SK-N-SH (cell line): Measurements from ENCODE around the gene HIF1A. TPM values are rescaled to one million over a fixed set of nuclear protein-coding genes. Genes with fewer than 3 reads are reported as not detected.

Source experiments
- CTCF ChIA-PET: fragments of 300-600, 350-600 bp; formaldehyde crosslinking; extraction: SDS; loops from one replicate; lab custom pipeline; 2021; lab: Yijun Ruan, JAX
- POLR2A ChIA-PET: fragments of 350-600 bp; sonication (Branson Sonifier 250); formaldehyde crosslinking; extraction: SDS; loops from one replicate; lab custom pipeline; 2020; ENCODE audit warnings: antibody characterized with exemption, inconsistent platforms; lab: Yijun Ruan, JAX
- DNase-seq: peaks from one replicate; pipeline ENCODE4 v3.0.0; 2012
- H2AFZ ChIP-seq: fragments of 200-600 bp; sonication (generic); 2 replicates; pipeline ENCODE4 v1.8.1; 2016; ENCODE audit warnings: antibody characterized with exemption, mild to moderate bottlenecking, low read depth
- H3F3A ChIP-seq: fragments of 200-600 bp; sonication (generic); replicated peaks from 2 replicates; pipeline ENCODE3; 2016; ENCODE audit warnings: antibody characterized with exemption, mild to moderate bottlenecking; ENCODE audit not compliant: insufficient read depth
- H3K27ac ChIP-seq, 2 experiments: fragments of 200-500 bp in 1 of 2; fragments of 200-600 bp in 1 of 2; sonication (Bioruptor generic) in 1 of 2; sonication (generic), shearing (Covaris generic) in 1 of 2; 2 replicates each; pipeline versions ENCODE4 v1.5.1 to v1.6.1; 2014 to 2016; ENCODE audit warnings: low read depth in 2 of 2, inconsistent platforms in 1 of 2, low read length in 1 of 2, mild to moderate bottlenecking in 1 of 2, mixed read lengths in 1 of 2
- H3K27me3 ChIP-seq: fragments of 200-600 bp; sonication (generic), shearing (Covaris generic); 2 replicates; pipeline ENCODE4 v1.6.1; 2016; ENCODE audit warnings: mixed run types; ENCODE audit not compliant: insufficient read depth
- H3K36me3 ChIP-seq, 2 experiments: fragments of 200-500 bp in 1 of 2; fragments of 200-600 bp in 1 of 2; sonication (Bioruptor generic) in 1 of 2; sonication (generic) in 1 of 2; replicated peaks in 1 of 2; 2 replicates each; pipeline versions ENCODE3 to v1.5.1; 2014 to 2016; ENCODE audit warnings: low read length in 1 of 2, mild to moderate bottlenecking in 1 of 2; ENCODE audit not compliant: insufficient read depth in 2 of 2, control insufficient read depth in 1 of 2
- H3K4me1 ChIP-seq, 2 experiments: fragments of 200-500 bp in 1 of 2; fragments of 200-600 bp in 1 of 2; sonication (Bioruptor generic) in 1 of 2; sonication (generic), shearing (Covaris generic) in 1 of 2; 2 replicates each; pipeline versions ENCODE4 v1.5.1 to v1.6.1; 2014 to 2016; ENCODE audit warnings: low read depth in 1 of 2, low read length in 1 of 2, mixed run types in 1 of 2; ENCODE audit not compliant: insufficient read depth in 2 of 2, control insufficient read depth in 1 of 2
- H3K4me2 ChIP-seq: fragments of 200-600 bp; sonication (generic), shearing (Covaris generic); 2 replicates; pipeline ENCODE4 v1.6.1; 2017; ENCODE audit warnings: mixed run types
- H3K4me3 ChIP-seq, 2 experiments: fragments of 200-500 bp in 1 of 2; fragments of 200-600 bp in 1 of 2; sonication (Bioruptor generic) in 1 of 2; sonication (generic), shearing (Covaris generic) in 1 of 2; 2 replicates each; pipeline versions ENCODE4 v1.5.1 to v1.8.1; 2014 to 2016; ENCODE audit warnings: low read depth in 2 of 2, inconsistent platforms in 1 of 2, low read length in 1 of 2, mild to moderate bottlenecking in 1 of 2, mixed read lengths in 1 of 2, moderate library complexity in 1 of 2
- H3K79me2 ChIP-seq: fragments of 200-600 bp; sonication (generic); 2 replicates; pipeline ENCODE4 v1.8.1; 2017; ENCODE audit warnings: mild to moderate bottlenecking; ENCODE audit not compliant: insufficient read depth
- H3K9ac ChIP-seq: fragments of 200-600 bp; sonication (generic); 2 replicates; pipeline ENCODE4 v1.6.1; 2017; ENCODE audit warnings: mixed run types
- H3K9me2 ChIP-seq: fragments of 200-600 bp; sonication (generic); 2 replicates; pipeline ENCODE4 v1.6.1; 2017; ENCODE audit warnings: mixed run types
- H3K9me3 ChIP-seq: fragments of 200-600 bp; sonication (generic); 2 replicates; pipeline ENCODE4 v1.6.1; 2017; ENCODE audit warnings: mixed run types, mild to moderate bottlenecking, moderate library complexity
- H4K20me1 ChIP-seq: fragments of 200-600 bp; sonication (generic); 2 replicates; pipeline ENCODE4 v1.6.1; 2017; ENCODE audit warnings: mild to moderate bottlenecking, mixed run types; ENCODE audit not compliant: insufficient read depth
- EP300 ChIP-seq, 2 experiments: IDR thresholded peaks; 2 replicates each; pipeline versions ENCODE4 v1.4.0 to v1.6.1; 2012; ENCODE audit warnings: borderline replicate concordance in 1 of 2, low read depth in 1 of 2, low read length in 1 of 2
- FOXM1 ChIP-seq: IDR thresholded peaks from 2 replicates; pipeline ENCODE4 v1.4.0; 2012; ENCODE audit warnings: low read depth, mild to moderate bottlenecking
- GABPA ChIP-seq: IDR thresholded peaks from 2 replicates; pipeline ENCODE4 v1.4.0; 2012; ENCODE audit warnings: low read depth, mild to moderate bottlenecking
- MXI1 ChIP-seq: IDR thresholded peaks from 2 replicates; pipeline ENCODE4 v1.6.1; 2012; ENCODE audit warnings: mild to moderate bottlenecking, low read depth, low read length, improper control_type of control experiment
- NFIC ChIP-seq: IDR thresholded peaks from 2 replicates; pipeline ENCODE4 v1.4.0; 2012; ENCODE audit warnings: borderline replicate concordance
- NRF1 ChIP-seq: IDR thresholded peaks from 2 replicates; pipeline ENCODE4 v1.6.1; 2012; ENCODE audit warnings: low read depth, mild to moderate bottlenecking, low read length
- RAD21 ChIP-seq: IDR thresholded peaks from 2 replicates; pipeline ENCODE4 v1.6.1; 2012; ENCODE audit warnings: mild to moderate bottlenecking, low read length
- RXRA ChIP-seq: IDR thresholded peaks from 2 replicates; pipeline ENCODE4 v1.4.0; 2012; ENCODE audit warnings: low read depth, mild to moderate bottlenecking, borderline replicate concordance
- SMC3 ChIP-seq: IDR thresholded peaks from 2 replicates; pipeline ENCODE4 v1.6.1; 2012; ENCODE audit warnings: low read depth, low read length, improper control_type of control experiment
- TAF1 ChIP-seq: IDR thresholded peaks from 2 replicates; pipeline ENCODE4 v1.6.1; 2012; ENCODE audit warnings: low read depth, mild to moderate bottlenecking, low read length, moderate library complexity, borderline replicate concordance
- TCF12 ChIP-seq: IDR thresholded peaks from 2 replicates; pipeline ENCODE4 v1.4.0; 2012
- YY1 ChIP-seq: IDR thresholded peaks from 2 replicates; pipeline ENCODE4 v1.4.0; 2012; ENCODE audit warnings: low read depth, mild to moderate bottlenecking
- WGBS: methylation state at CpG from one replicate; pipeline ENCODE4 v1.1.6; 2017; ENCODE audit warnings: low lambda C conversion rate; 5-methylcytosine and 5-hydroxymethylcytosine counted together
- polyA plus RNA-seq, 3 experiments: library from polyadenylated mRNA; depleted of rRNA; stranded (reverse); fragments of >200 nt; gene quantifications; 2 replicates each; pipeline ENCODE4 v1.2.3, GENCODE V29; 2012
- TF ChIP-seq, protein P1 (sequence below): fragments of 200-600 bp; sonication (generic); IDR thresholded peaks from 2 replicates; pipeline ENCODE4 v1.6.1; 2017; ENCODE audit warnings: antibody characterized with exemption, mild to moderate bottlenecking, moderate library complexity
- TF ChIP-seq, protein P2 (sequence below): fragments of 150-350 bp; IDR thresholded peaks from 2 replicates; pipeline ENCODE4 v1.6.1; 2017; ENCODE audit warnings: antibody characterized with exemption, low read length, low read depth, borderline replicate concordance
- TF ChIP-seq, protein P3 (sequence below): IDR thresholded peaks from 2 replicates; pipeline ENCODE4 v1.6.1; 2012; ENCODE audit warnings: mild to moderate bottlenecking, low read depth, low read length, moderate library complexity
- TF ChIP-seq, protein P4 (sequence below): IDR thresholded peaks from 2 replicates; pipeline ENCODE4 v1.4.0; 2012; ENCODE audit warnings: low read depth, borderline replicate concordance
- TF ChIP-seq, protein P5 (sequence below): IDR thresholded peaks from 2 replicates; pipeline ENCODE4; 2012

The HIF1A gene
- polyA plus RNA-seq, 1 of the 3 experiments (the other 2 are of a cell fraction): 20.8 TPM

DNA sequence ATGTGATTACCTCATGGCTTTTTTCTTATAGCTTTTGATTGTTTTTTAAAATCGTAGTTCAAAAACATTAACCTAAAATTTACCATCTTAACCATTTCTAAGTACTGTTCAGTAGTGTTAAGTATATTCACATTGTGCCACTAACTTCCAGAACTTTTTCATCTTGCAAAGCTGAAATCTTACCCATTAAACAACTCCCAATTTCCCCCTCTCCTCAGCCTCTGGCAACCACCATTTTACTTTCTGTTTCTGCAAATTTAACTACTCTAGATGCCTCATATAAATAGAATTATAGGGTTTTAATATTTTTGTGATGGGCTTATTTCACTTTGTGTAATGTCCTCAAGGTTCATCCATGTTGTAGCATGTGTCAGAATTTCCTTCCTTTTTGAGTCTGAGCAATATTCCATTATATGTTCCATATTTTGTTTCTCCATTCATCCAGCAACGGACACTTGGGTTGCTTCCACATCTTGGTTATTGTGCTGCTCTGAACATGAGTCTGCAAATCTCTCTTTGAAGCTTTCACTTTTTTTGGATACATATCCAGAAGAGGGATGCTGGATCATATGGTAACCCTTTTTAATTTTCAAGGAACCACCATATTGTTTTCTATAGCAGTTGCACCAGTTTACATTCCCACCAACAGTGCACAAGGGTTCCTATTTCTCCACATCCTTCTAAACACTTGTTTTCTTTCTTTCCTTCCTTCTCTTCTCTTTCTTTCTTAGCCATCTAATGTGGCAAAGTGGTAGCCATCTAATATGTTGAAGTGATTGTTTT lies 5.0 kb downstream of the HIF1A start:
- H3F3A ChIP-seq: peaks cover 14% of the 10 kb centered on the region
- no peak overlapping the region for H3K9ac ChIP-seq
- no peak overlapping the region for H3K27ac ChIP-seq
- H3K79me2 ChIP-seq: peaks cover 98% of the 10 kb centered on the region
- DNase-seq: no peak
- CTCF ChIA-PET: interaction anchor here (0.8 to 3.7 kb wide), 7 partner anchors 20 to 230 kb away, joined by 3 to 17 read pairs (median 5); no protein-coding TSS in a partner anchor
- peaks cover 0 to 28% of the 10 kb centered on the region in 2 experiments; a peak in 3 of 4 replicates for H3K4me1 ChIP-seq
- H4K20me1 ChIP-seq: peaks cover 91% of the 10 kb centered on the region
- H3K36me3 ChIP-seq: peaks cover 0 to 10% of the 10 kb centered on the region in 2 experiments
- H3K27me3 ChIP-seq: no peaks in the 10 kb centered on the region
- peak overlapping the region; percentile 37; the same call in 1 of the 2 replicates for H3K4me2 ChIP-seq
- WGBS: 65% methylated on average over 2 of the region's 2 CpGs
- POLR2A ChIA-PET: no interaction called here
- H3K4me3 ChIP-seq: no peak overlapping the region
- TF ChIP-seq, protein P1, sequence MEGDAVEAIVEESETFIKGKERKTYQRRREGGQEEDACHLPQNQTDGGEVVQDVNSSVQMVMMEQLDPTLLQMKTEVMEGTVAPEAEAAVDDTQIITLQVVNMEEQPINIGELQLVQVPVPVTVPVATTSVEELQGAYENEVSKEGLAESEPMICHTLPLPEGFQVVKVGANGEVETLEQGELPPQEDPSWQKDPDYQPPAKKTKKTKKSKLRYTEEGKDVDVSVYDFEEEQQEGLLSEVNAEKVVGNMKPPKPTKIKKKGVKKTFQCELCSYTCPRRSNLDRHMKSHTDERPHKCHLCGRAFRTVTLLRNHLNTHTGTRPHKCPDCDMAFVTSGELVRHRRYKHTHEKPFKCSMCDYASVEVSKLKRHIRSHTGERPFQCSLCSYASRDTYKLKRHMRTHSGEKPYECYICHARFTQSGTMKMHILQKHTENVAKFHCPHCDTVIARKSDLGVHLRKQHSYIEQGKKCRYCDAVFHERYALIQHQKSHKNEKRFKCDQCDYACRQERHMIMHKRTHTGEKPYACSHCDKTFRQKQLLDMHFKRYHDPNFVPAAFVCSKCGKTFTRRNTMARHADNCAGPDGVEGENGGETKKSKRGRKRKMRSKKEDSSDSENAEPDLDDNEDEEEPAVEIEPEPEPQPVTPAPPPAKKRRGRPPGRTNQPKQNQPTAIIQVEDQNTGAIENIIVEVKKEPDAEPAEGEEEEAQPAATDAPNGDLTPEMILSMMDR: no peak
- TF ChIP-seq, protein P2, sequence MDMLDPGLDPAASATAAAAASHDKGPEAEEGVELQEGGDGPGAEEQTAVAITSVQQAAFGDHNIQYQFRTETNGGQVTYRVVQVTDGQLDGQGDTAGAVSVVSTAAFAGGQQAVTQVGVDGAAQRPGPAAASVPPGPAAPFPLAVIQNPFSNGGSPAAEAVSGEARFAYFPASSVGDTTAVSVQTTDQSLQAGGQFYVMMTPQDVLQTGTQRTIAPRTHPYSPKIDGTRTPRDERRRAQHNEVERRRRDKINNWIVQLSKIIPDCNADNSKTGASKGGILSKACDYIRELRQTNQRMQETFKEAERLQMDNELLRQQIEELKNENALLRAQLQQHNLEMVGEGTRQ: no peak
- TF ChIP-seq, protein P3, sequence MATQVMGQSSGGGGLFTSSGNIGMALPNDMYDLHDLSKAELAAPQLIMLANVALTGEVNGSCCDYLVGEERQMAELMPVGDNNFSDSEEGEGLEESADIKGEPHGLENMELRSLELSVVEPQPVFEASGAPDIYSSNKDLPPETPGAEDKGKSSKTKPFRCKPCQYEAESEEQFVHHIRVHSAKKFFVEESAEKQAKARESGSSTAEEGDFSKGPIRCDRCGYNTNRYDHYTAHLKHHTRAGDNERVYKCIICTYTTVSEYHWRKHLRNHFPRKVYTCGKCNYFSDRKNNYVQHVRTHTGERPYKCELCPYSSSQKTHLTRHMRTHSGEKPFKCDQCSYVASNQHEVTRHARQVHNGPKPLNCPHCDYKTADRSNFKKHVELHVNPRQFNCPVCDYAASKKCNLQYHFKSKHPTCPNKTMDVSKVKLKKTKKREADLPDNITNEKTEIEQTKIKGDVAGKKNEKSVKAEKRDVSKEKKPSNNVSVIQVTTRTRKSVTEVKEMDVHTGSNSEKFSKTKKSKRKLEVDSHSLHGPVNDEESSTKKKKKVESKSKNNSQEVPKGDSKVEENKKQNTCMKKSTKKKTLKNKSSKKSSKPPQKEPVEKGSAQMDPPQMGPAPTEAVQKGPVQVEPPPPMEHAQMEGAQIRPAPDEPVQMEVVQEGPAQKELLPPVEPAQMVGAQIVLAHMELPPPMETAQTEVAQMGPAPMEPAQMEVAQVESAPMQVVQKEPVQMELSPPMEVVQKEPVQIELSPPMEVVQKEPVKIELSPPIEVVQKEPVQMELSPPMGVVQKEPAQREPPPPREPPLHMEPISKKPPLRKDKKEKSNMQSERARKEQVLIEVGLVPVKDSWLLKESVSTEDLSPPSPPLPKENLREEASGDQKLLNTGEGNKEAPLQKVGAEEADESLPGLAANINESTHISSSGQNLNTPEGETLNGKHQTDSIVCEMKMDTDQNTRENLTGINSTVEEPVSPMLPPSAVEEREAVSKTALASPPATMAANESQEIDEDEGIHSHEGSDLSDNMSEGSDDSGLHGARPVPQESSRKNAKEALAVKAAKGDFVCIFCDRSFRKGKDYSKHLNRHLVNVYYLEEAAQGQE: no peak
- no peak for TF ChIP-seq RAD21
- TF ChIP-seq, protein P4, sequence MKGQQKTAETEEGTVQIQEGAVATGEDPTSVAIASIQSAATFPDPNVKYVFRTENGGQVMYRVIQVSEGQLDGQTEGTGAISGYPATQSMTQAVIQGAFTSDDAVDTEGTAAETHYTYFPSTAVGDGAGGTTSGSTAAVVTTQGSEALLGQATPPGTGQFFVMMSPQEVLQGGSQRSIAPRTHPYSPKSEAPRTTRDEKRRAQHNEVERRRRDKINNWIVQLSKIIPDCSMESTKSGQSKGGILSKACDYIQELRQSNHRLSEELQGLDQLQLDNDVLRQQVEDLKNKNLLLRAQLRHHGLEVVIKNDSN: no peak
- TF ChIP-seq, protein P5, sequence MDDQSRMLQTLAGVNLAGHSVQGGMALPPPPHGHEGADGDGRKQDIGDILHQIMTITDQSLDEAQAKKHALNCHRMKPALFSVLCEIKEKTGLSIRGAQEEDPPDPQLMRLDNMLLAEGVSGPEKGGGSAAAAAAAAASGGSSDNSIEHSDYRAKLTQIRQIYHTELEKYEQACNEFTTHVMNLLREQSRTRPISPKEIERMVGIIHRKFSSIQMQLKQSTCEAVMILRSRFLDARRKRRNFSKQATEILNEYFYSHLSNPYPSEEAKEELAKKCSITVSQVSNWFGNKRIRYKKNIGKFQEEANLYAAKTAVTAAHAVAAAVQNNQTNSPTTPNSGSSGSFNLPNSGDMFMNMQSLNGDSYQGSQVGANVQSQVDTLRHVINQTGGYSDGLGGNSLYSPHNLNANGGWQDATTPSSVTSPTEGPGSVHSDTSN: no peak
- no peak for TF ChIP-seq FOXM1
- TF ChIP-seq NFIC: no peak
- TF ChIP-seq EP300 (IDR thresholded peaks at IDR 0.05; ENCODE audit: borderline replicate concordance in 1 of 2, low read depth in 1 of 2, low read length in 1 of 2): no peak
- no peak for TF ChIP-seq RXRA
- TF ChIP-seq YY1: no peak
- TF ChIP-seq GABPA: no peak
- TF ChIP-seq TCF12: no peak
- TF ChIP-seq MXI1: no peak
- no peak for TF ChIP-seq NRF1
- no peak for TF ChIP-seq TAF1
- no peak for TF ChIP-seq SMC3
- TF ChIP-seq, all 33 proteins: peak for 0
- H3K9me2 ChIP-seq: no peaks in the 10 kb centered on the region
- no peaks in the 10 kb centered on the region for H3K9me3 ChIP-seq
- no peak overlapping the region for H2AFZ ChIP-seq
